Gastroesophageal sphincter (tissue), 3 donors: Measurements from ENCODE around the gene DYSF.

Experiments used
- EP300 ChIP-seq: sonication (generic); formaldehyde crosslinking; IDR thresholded peaks from one replicate; pipeline ENCODE4 v1.6.1; 2017; ENCODE audit warnings: antibody characterized with exemption, mild to moderate bottlenecking
- POLR2A ChIP-seq, 2 donors: fragments of 450-650 bp; IDR thresholded peaks; one replicate each; pipeline ENCODE4 v1.6.1; 2017; ENCODE audit warnings: antibody characterized with exemption in 2 of 2, mild to moderate bottlenecking in 2 of 2, moderate library complexity in 1 of 2
- POLR2AphosphoS5 ChIP-seq: sonication (generic); formaldehyde crosslinking; IDR thresholded peaks from one replicate; pipeline ENCODE4 v1.6.1; 2017; ENCODE audit warnings: antibody characterized with exemption
- TF ChIP-seq, protein P1 (sequence below), 4 experiments: fragments of 200-600 bp in 2 of 4; fragments of 450-650 bp in 2 of 4; sonication (generic) in 1 of 4; IDR thresholded peaks; one replicate each; pipeline ENCODE4 v1.5.1; 2017 to 2019; ENCODE audit warnings: antibody characterized with exemption in 4 of 4, mild to moderate bottlenecking in 2 of 4, moderate library complexity in 2 of 4

DNA sequence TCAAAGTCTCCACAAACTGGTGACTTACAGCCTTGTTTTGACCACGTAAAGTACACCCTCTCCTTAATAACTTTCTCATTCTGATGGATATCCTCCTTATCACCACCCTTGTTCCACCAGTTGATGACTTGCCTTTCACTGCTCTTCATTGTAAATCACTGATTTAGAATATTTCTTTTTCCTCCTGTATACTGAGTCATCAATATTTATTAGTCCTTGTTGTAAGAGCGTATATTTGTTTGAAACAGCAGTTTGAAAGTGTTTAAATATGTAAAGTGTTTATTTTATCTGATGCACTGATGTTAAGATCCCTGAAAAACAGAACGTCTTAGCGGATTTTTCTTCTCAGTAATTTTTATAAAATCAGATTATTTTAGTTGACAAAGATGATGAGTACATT, 34.2 kb upstream of the DYSF start:
- TF ChIP-seq, protein P1, sequence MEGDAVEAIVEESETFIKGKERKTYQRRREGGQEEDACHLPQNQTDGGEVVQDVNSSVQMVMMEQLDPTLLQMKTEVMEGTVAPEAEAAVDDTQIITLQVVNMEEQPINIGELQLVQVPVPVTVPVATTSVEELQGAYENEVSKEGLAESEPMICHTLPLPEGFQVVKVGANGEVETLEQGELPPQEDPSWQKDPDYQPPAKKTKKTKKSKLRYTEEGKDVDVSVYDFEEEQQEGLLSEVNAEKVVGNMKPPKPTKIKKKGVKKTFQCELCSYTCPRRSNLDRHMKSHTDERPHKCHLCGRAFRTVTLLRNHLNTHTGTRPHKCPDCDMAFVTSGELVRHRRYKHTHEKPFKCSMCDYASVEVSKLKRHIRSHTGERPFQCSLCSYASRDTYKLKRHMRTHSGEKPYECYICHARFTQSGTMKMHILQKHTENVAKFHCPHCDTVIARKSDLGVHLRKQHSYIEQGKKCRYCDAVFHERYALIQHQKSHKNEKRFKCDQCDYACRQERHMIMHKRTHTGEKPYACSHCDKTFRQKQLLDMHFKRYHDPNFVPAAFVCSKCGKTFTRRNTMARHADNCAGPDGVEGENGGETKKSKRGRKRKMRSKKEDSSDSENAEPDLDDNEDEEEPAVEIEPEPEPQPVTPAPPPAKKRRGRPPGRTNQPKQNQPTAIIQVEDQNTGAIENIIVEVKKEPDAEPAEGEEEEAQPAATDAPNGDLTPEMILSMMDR (IDR thresholded peaks at IDR 0.05) = no peak
- TF ChIP-seq POLR2A (IDR thresholded peaks at IDR 0.05) (no peak), POLR2AphosphoS5 (no peak), EP300 (no peak)
